CD4-positive, alpha-beta T cell treated with Interleukin-6 at 100 ng/mL for 8 hours (primary cell): ENCODE measurements around the gene SLC14A1.

ENCODE experiments used
- DNase-seq: peaks from one replicate; pipeline ENCODE4 v3.0.0-alpha.2; 2020; ENCODE audit warnings: mixed read lengths, low spot score

Gene SLC14A1

GRCh38 chr18:45723567-45724355 lies at the start of gene SLC14A1:
SLC14A1 (plus strand) TSS chr18:45724181; CDS start chr18:45730321, 6,140 bp downstream.
- no peak for DNase-seq

GRCh38 chr18:45677276-45677807 lies 46.6 kb upstream of the SLC14A1 start:
- DNase-seq, result no peak

DNA sequence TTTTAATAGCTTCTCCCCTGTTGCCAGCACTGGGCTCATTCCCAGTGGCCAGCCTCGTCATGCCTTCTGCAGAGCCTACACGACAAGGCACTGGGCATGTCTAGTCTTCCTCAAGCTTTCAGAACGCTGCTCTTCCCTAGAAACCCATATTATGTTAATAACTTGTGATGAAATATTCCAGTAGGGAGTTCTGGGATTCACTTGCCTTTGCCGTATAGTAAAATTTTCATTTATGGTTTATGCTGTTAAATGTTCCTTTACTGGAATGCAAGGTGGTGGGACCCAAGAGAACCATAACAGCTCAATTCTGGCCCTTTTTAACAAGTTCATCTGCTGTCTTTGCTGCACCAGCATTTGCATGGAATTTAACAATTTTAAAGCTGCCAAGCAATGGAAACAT lies 45.5 kb upstream of the SLC14A1 start:
- DNase-seq, result no peak

- no peak for DNase-seq
These were observed 45.1 kb upstream of the SLC14A1 start for GRCh38 chr18:45678850-45679249.

GRCh38 chr18:45680066-45680690 lies 43.8 kb upstream of the SLC14A1 start:
- DNase-seq, result no peak

DNA sequence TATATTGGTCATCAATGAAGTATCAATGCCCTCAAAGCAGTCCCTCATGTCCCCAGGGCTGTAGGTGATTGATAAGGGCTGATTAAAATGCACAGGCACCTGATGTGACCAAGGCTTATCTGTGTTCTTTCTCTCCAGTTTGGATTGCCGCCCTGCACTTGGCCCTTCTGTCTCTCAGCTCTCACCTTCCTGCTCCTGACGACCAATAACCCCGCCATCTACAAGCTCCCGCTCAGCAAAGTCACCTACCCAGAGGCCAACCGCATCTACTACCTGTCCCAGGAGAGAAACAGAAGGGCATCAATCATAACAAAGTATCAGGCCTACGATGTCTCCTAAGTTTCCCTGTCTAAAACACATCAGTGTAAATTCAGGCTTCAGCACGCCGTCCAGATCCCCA lies 41.8 kb upstream of the SLC14A1 start:
- no peak for DNase-seq

- no peak for DNase-seq
These were observed 39.5 kb upstream of the SLC14A1 start for GRCh38 chr18:45684341-45685115.

- DNase-seq, result peak; percentile 74
These were observed 36.9 kb upstream of the SLC14A1 start for GRCh38 chr18:45686891-45687611.

DNA sequence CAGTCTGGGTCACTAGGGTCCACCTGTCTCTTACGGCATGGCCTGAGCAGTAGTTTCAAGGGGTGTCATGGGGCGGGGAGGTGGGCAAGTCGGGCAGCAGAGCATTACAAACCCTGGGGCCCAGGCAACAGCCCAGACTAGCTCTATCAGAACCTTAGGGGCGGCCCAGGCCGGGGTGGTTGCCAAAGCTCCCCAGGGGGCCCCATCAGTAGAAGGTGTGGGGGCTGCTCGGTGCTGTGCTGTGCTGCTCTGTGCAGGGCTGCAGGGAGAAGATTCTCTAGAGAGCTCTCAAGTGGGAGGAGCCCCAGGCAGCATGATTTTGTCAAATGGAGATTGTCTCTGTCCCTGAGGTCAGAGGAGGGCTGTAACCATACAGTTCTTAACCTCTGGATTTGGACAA lies 36.4 kb upstream of the SLC14A1 start:
- no peak for DNase-seq

DNA sequence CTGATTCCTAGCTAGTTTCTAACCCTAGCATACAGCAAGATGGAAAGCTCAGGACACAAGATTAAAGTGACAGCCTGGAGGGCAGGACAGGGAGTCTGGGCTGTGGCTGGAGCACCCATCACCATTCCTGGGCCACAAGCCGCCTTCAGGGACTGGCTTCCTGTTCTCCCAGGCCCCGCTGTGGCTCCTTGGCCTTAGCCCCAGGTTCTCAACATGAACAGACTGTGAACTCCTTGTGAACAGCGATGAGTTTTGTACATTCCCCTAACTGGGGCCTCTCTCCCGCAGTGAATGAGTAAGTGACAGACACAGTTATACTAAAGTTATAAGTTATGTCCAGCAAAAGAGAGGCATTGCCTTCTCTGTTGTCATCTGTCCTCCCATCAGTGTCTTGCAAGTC lies 35.9 kb upstream of the SLC14A1 start:
- DNase-seq, result no peak

DNA sequence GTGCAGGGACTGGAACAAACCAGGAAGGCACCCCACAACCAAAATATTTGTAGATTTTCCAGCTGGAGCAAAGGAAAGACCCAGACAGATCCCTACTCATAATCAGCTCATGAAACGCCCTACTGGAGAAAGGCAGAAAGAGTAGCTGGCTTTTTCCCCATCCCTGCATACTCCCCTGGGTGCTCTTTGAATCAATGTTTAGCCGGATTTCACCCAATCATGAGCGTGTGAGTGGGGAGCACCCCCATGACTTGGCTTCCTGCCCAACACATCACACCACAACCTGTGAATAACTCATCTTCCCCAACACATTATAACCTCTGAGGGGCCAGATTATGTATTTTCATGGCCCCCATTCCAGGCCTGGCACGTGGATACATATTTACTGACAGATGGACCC lies 35.1 kb upstream of the SLC14A1 start:
- DNase-seq, result peak; percentile 74

DNA sequence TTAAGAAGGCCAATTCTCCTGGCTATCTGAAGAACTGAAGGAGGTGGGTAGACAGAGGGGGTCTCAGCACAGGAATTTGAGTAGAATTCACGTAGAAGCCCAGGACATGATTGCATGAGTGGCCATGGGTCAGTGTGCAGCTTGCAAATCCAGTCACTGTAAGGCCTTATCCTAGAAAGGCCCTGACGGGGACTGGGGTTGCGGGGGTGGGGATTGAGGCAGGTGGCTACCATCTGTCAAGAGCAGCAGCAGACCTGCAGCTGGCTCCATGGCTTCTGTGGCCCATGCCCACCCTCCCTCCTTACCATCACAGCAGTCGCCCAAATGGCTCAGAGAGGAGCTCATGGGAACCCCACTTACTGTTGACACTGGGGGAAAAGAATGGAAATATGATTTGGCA lies 34.6 kb upstream of the SLC14A1 start:
- DNase-seq, result no peak

GRCh38 chr18:45690975-45691815 lies 32.8 kb upstream of the SLC14A1 start:
- DNase-seq, result peak; percentile 72

DNA sequence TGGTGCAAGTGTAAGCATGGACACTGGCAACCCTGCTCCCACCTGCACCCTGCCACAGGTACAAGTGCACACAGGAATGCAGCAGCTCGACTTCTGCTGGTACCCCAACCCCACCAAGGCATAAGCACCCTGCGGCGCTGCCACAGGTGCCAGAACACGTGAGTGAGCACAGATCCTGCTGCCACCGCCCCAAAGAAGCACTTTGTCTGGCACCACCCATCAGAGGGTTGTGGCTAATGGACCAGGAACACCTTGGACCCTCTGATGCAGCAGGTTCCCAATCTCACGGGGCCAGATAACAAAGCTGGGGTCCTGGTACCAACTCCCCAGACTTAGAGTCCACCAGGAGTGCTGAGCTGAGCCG lies 32.2 kb upstream of the SLC14A1 start:
- no peak for DNase-seq

DNA sequence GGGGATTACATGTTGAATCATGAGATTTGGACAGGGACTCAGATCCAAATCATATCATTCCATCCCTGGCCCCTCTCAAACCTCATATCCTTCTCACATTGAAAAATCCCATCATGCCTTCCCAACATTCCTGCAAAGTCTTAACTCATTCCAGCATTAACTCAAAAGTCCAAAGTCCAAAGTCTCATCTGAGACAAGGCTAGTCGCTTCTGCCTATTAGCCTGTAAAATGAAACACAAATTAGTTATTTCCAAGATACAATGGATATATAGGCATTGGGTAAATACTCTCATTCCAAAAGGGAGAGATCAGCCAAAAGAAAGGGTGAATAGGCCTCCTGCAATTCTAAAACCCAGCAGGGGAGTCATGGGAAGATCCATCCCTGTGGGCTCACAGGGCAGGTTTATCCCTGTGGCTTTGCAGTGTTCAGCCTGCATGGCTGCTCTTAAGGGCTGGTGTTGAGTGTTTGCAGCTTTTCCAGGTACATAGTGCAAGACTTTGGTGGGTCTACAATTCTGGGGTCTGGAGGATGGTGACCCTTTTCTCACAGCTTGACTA lies 21.2 kb upstream of the SLC14A1 start:
- no peak for DNase-seq

- DNase-seq, result no peak
These were observed 15.2 kb upstream of the SLC14A1 start for GRCh38 chr18:45708831-45709230.

DNA sequence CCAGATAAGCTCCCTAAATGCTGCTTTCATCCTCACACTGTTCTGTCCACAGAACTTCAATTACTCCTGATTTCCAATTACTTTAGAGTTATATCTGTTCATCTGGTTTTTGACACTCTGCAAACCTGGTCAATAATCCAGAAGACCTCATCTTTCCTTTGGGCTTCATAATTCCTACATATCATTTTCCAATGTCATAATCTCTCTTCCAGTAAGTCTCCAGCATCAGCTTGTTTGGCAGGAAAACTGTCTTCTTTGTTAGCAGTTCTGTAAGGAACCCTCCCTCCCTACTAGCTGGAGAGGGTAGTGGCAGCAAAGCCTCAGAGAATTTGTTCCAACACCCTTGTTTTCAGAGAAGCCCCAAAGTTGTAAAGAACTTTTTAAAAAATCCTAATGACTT lies 11.9 kb upstream of the SLC14A1 start:
- no peak for DNase-seq

GRCh38 chr18:45713239-45713638 lies 10.7 kb upstream of the SLC14A1 start:
- DNase-seq, result no peak

GRCh38 chr18:45715212-45715780 lies 8.7 kb upstream of the SLC14A1 start:
- no peak for DNase-seq

DNA sequence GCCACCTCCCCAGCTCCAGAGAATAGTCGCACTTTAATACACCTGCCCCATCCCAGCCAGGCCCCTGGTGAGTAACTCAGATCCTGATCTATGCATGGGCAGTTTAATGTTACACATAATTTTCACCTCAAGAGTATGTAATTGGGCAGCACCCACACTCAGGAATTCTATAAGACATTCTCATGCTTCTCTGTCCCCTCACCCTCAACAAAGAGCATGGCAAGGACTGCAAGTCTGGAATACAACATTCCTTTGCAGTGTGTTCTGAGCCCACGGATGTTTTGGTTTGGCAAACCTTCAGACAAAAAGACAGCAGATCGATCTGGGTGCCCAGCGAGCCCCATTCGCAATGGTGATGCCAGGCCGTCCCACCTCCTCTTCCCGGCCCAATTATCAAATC lies 4.9 kb upstream of the SLC14A1 start:
- DNase-seq, result no peak
